ENCODE measurements around the gene ACACB.

The ACACB gene

GRCh38 chr12:109200825-109201495 lies 84.6 kb downstream of the ACACB start:
- no peak for DNase-seq (ENCODE audit: low read depth)
- TF ChIP-seq, protein P1, sequence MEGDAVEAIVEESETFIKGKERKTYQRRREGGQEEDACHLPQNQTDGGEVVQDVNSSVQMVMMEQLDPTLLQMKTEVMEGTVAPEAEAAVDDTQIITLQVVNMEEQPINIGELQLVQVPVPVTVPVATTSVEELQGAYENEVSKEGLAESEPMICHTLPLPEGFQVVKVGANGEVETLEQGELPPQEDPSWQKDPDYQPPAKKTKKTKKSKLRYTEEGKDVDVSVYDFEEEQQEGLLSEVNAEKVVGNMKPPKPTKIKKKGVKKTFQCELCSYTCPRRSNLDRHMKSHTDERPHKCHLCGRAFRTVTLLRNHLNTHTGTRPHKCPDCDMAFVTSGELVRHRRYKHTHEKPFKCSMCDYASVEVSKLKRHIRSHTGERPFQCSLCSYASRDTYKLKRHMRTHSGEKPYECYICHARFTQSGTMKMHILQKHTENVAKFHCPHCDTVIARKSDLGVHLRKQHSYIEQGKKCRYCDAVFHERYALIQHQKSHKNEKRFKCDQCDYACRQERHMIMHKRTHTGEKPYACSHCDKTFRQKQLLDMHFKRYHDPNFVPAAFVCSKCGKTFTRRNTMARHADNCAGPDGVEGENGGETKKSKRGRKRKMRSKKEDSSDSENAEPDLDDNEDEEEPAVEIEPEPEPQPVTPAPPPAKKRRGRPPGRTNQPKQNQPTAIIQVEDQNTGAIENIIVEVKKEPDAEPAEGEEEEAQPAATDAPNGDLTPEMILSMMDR (IDR thresholded peaks at IDR 0.05; ENCODE audit: low read length, missing control alignments), result no peak
- H3K4me3 ChIP-seq (replicated peaks; ENCODE audit: low read depth, low read length), result no peak overlapping the region

- H3K4me3 ChIP-seq (replicated peaks; ENCODE audit: low read depth, low read length), result no peak overlapping the region
- DNase-seq (ENCODE audit: low read depth), result no peak
- TF ChIP-seq, protein P1 (IDR thresholded peaks at IDR 0.05; ENCODE audit: low read length, missing control alignments), result no peak
Observed at GRCh38 chr12:109201496-109201885, 85.1 kb downstream of the ACACB start.

DNA sequence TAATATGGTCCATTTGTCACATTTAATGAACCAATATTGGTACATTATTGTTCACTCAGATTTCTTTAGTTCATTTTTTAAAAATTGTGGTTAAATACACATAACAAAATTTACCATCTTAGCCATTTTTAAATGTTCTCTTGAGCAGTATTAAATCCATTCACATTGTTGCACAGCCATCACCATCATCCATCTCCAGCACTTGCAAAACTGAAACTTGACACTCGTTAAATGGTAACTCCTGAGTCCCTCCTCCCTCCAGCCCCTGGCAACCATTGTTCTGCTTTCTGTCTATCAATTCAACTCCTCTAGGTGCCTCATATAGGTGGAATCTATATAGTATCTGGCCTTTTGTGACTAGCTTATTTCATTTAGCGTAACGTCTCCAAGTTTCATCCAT lies 86.4 kb downstream of the ACACB start:
- TF ChIP-seq, protein P1 (IDR thresholded peaks at IDR 0.05; ENCODE audit: low read length, missing control alignments), result no peak
- DNase-seq (ENCODE audit: low read depth), result no peak
- H3K4me3 ChIP-seq (replicated peaks; ENCODE audit: low read depth, low read length), result no peak overlapping the region

- DNase-seq (ENCODE audit: low read depth), result no peak
- TF ChIP-seq, protein P1 (IDR thresholded peaks at IDR 0.05; ENCODE audit: low read length, missing control alignments), result no peak
- no peak overlapping the region for H3K4me3 ChIP-seq (replicated peaks; ENCODE audit: low read depth, low read length)
Observed at GRCh38 chr12:109203480-109203879, 87.1 kb downstream of the ACACB start.

GRCh38 chr12:109209082-109209481 lies 92.7 kb downstream of the ACACB start:
- TF ChIP-seq, protein P1 (IDR thresholded peaks at IDR 0.05; ENCODE audit: low read length, missing control alignments), result no peak
- DNase-seq (ENCODE audit: low read depth), result no peak
- no peak overlapping the region for H3K4me3 ChIP-seq (replicated peaks; ENCODE audit: low read depth, low read length)

GRCh38 chr12:109212460-109213115 lies 96.2 kb downstream of the ACACB start:
- TF ChIP-seq, protein P1 (IDR thresholded peaks at IDR 0.05; ENCODE audit: low read length, missing control alignments), result no peak

GRCh38 chr12:109214131-109214530 lies 97.7 kb downstream of the ACACB start:
- no peak overlapping the region for H3K4me3 ChIP-seq (replicated peaks; ENCODE audit: low read depth, low read length)
- TF ChIP-seq, protein P1 (IDR thresholded peaks at IDR 0.05; ENCODE audit: low read length, missing control alignments), result no peak
- no peak for DNase-seq (ENCODE audit: low read depth)

More at GRCh38 chr12:109212460-109213115, 96.2 kb downstream of the ACACB start:
- no peak overlapping the region for H3K4me3 ChIP-seq (replicated peaks; ENCODE audit: low read depth, low read length)
- DNase-seq (ENCODE audit: low read depth), result no peak

All from fibroblast of pulmonary artery (primary cell).